ENCODE data around the gene CA5A.

DNA sequence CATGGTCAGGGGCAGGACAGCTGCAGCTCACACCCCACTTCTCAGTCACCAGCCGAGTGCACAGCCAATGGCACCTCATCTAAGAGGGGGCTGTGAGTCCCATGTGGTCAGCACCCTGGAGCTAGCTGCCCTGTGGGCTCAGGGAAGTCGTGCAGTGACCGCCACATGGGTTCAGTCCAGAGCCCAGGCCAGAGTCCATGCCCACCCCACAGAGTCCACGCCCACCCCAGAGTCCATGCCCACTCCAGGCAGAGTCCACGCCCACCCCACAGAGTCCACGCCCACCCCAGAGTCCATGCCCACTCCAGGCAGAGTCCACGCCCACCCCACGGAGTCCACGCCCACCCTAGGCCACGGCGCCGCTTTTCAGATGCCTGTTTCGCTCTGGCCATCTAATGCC is 91.1 kb downstream of the CA5A start:
- TF ChIP-seq POLR2AphosphoS5 (IDR thresholded peaks at IDR 0.05) = no peak
- no peak for TF ChIP-seq POLR2A (IDR thresholded peaks at IDR 0.05)
- TF ChIP-seq, protein P1, sequence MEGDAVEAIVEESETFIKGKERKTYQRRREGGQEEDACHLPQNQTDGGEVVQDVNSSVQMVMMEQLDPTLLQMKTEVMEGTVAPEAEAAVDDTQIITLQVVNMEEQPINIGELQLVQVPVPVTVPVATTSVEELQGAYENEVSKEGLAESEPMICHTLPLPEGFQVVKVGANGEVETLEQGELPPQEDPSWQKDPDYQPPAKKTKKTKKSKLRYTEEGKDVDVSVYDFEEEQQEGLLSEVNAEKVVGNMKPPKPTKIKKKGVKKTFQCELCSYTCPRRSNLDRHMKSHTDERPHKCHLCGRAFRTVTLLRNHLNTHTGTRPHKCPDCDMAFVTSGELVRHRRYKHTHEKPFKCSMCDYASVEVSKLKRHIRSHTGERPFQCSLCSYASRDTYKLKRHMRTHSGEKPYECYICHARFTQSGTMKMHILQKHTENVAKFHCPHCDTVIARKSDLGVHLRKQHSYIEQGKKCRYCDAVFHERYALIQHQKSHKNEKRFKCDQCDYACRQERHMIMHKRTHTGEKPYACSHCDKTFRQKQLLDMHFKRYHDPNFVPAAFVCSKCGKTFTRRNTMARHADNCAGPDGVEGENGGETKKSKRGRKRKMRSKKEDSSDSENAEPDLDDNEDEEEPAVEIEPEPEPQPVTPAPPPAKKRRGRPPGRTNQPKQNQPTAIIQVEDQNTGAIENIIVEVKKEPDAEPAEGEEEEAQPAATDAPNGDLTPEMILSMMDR (IDR thresholded peaks at IDR 0.05) = no peak
- no peak for TF ChIP-seq EP300 (IDR thresholded peaks at IDR 0.05)

Measured in suprapubic skin (tissue), 4 donors.